Suppressor macrophage treated with lipopolysaccharide for 1 hour (primary cell): ENCODE results near the gene PAQR7.

Experiments used
- DNase-seq, 3 donors: peaks; one replicate each; pipeline ENCODE4 v3.0.0-alpha.2; 2020 to 2022

Gene PAQR7

DNA sequence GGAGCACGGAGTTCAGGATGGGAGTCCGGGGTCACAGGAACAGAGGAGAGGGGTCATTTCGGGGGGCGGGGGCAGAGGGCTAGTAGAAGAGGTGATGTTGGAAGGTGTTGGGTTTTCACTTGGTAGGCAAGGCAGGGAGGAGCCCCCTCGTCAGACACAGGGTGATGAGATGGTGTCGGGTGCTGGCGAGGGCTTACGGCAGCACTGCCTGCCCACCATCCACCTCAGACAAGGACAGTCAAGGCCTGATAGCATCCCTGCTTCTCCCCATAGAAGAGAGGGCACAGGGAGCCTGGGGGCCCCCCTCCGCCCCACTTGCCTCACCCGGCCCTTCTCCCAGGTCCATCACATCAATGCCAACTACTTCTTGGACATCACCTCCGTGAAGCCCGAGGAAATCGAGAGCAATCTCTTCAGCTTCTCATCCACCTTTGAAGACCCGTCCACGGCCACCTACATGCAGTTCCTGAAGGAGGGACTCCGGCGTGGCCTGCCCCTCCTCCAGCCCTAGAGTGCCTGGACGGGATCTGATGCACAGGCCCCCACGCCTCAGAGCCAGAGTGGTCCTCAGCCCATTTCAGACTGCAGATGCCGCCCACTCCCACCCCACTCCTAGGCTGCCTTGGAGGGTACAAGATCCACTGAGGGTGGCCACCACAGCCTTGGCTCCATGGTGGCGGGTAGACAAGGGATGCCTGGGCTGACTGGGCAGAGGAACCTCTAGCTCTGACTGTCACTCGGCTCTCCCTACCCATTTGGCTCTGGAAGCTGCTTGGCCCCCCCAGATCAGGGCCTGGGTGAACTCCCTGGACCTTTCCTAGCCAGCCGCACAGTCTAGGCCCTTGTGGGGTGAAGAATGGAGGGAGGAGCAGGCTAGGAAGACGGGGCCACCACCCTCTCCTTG is 60.0 kb downstream of the PAQR7 start:
- no peak for DNase-seq

GRCh38 chr1:25814549-25815087 is 60.9 kb downstream of the PAQR7 start:
- no peak for DNase-seq

DNA sequence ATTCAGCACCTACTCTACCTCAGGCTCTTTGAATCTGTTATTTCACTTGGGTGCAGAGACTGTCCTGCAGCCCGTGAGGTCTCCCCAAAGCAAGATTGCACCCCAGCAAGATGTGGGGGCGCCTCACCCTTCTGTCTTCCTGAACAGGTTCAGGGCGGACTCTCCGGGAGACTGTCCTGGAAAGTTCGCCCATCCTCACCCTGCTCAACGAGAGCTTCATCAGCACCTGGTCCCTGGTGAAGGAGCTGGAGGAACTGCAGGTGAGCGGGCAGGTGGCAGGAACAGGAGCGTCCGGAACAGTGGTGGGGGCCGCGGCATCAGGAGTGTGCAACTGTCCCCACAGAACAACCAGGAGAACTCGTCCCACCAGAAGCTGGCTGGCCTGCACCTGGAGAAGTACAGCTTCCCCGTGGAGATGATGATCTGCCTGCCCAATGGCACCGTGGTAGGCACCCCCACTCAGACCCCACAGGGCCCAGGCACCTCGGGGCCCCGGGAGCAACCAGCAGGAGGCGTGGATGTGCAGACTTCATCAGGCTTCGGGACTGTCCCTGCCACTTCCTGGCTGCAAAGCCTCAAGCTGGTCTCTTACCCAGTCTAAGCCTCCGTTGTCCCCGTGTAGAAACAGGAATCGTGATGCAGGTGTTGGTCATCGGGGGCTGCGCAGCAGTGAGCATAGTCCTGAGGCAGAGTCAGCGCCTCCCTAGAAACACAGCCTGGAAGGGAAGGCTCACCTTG is 61.6 kb downstream of the PAQR7 start:
- no peak for DNase-seq

DNA sequence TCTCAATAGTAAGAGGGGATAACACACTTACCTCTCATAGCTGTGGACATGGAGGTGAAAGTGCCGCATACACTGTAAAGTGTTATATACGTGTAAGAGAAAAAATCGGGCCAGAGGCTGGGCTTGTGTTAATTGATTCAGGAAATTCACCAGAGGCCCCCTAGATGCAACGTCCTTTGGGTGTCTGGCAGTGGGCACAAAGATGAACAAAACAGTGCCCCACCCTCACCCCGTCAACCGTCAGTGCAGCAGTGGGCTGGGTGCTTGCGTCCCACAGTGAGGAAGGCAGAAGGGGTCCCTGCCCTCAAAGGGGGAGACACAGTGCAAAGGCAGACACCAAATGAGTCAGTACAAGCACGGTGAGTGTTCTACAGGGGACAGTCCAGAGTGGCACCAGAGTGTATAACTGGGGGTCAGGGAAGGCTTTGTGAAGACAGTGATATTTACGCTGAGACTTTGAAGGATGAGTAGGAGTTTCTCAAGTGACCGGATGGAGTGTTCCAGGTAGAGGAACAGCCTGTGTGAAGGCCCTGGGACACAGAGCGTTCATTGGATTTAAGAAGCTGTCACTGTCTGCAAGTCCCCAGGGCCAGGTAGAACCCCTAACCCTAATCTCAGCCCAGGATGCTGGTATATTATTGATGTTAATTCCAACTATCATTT is 62.3 kb downstream of the PAQR7 start:
- DNase-seq = no peak
